Activated naive CD8-positive, alpha-beta T cell treated with anti-CD3 and anti-CD28 coated beads, Interleukin-2, amount 50 U/mL, for 24 hours (primary cell): ENCODE results near the gene ANKRD6.

Experiments
- ATAC-seq: fragments of 150-1000 bp; cut with Tn5 transposase; one replicate; pipeline ENCODE4 v1.10.0; 2021
- DNase-seq: peaks from one replicate; pipeline ENCODE4 v3.0.0; 2021
- H3K27ac Mint-ChIP-seq: one replicate; pipeline ENCODE4 v1.8.0; 2021; ENCODE audit warnings: mild to moderate bottlenecking, mixed read lengths
- H3K27me3 Mint-ChIP-seq: one replicate; pipeline ENCODE4 v1.8.0; 2021; ENCODE audit warnings: mixed read lengths
- H3K36me3 Mint-ChIP-seq: one replicate; pipeline ENCODE4 v1.8.0; 2021; ENCODE audit warnings: low read depth, mixed read lengths
- H3K4me1 Mint-ChIP-seq: one replicate; pipeline ENCODE4 v1.8.0; 2021; ENCODE audit warnings: mixed read lengths
- H3K4me3 Mint-ChIP-seq: one replicate; pipeline ENCODE4 v1.8.0; 2021; ENCODE audit warnings: mild to moderate bottlenecking, moderate library complexity, mixed read lengths
- H3K9me3 Mint-ChIP-seq: one replicate; pipeline ENCODE4 v1.8.0; 2021; ENCODE audit warnings: mixed read lengths

The ANKRD6 gene

GRCh38 chr6:89409461-89410035 is 23.4 kb upstream of the ANKRD6 start:
- H3K4me3 Mint-ChIP-seq, result no peak overlapping the region
- no peak for DNase-seq

DNA sequence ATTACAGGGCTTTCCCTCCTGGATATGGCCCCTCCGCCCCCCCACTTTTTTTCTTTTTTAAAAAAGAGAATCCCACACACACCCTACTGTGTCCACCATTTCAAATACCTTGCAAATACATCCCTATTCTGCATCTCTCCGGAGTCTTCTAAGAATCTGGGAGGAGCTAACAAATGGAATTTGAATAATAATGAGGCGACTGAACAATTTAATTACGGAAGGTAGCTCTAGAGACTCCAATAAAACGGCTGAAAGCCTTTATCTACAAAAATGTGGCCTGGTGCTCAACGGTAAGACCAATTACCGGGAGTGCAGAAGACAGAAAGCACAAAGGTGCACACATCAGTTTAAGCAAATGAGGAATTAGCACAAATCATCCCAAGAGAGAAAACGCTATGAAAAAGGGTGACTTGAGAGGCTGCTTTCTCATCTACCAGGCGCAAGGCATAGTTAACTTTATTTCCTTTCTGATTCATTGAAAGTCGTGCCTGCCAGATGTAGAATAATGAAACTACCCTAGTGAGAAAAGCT is 22.7 kb upstream of the ANKRD6 start:
- H3K4me1 Mint-ChIP-seq, result peaks cover 23% of the 10 kb centered on the region
- H3K4me3 Mint-ChIP-seq, result peak overlapping the region; percentile 80
- H3K9me3 Mint-ChIP-seq, result no peaks in the 10 kb centered on the region
- H3K36me3 Mint-ChIP-seq, result no peaks in the 10 kb centered on the region
- no peak overlapping the region for H3K27ac Mint-ChIP-seq
- DNase-seq, result no peak
- no peak for ATAC-seq
- peaks cover 4% of the 10 kb centered on the region for H3K27me3 Mint-ChIP-seq

More at GRCh38 chr6:89409461-89410035, 23.4 kb upstream of the ANKRD6 start:
- Mint-ChIP-seq H3K4me1 (peaks cover 23% of the 10 kb centered on the region), H3K36me3 (no peaks in the 10 kb centered on the region), H3K27me3 (peaks cover 4% of the 10 kb centered on the region), H3K27ac (no peak overlapping the region), H3K9me3 (no peaks in the 10 kb centered on the region)
- no peak for ATAC-seq

GRCh38 chr6:89410788-89411144 is 22.2 kb upstream of the ANKRD6 start:
- DNase-seq (no peak), ATAC-seq (no peak)

GRCh38 chr6:89411145-89412070 is 21.5 kb upstream of the ANKRD6 start:
- Mint-ChIP-seq H3K36me3 (no peaks in the 10 kb centered on the region), H3K4me3 (peak overlapping the region; percentile 80), H3K27me3 (peaks cover 7% of the 10 kb centered on the region), H3K27ac (peak overlapping the region; percentile 31), H3K4me1 (peaks cover 23% of the 10 kb centered on the region), H3K9me3 (no peaks in the 10 kb centered on the region)
- DNase-seq (peak; percentile 39), ATAC-seq (peak; percentile 58)

More at GRCh38 chr6:89410788-89411144, 22.2 kb upstream of the ANKRD6 start:
- Mint-ChIP-seq H3K4me1 (peaks cover 23% of the 10 kb centered on the region), H3K27me3 (peaks cover 4% of the 10 kb centered on the region), H3K9me3 (no peaks in the 10 kb centered on the region), H3K4me3 (peak overlapping the region; percentile 80), H3K27ac (peak overlapping the region; percentile 56), H3K36me3 (no peaks in the 10 kb centered on the region)

DNA sequence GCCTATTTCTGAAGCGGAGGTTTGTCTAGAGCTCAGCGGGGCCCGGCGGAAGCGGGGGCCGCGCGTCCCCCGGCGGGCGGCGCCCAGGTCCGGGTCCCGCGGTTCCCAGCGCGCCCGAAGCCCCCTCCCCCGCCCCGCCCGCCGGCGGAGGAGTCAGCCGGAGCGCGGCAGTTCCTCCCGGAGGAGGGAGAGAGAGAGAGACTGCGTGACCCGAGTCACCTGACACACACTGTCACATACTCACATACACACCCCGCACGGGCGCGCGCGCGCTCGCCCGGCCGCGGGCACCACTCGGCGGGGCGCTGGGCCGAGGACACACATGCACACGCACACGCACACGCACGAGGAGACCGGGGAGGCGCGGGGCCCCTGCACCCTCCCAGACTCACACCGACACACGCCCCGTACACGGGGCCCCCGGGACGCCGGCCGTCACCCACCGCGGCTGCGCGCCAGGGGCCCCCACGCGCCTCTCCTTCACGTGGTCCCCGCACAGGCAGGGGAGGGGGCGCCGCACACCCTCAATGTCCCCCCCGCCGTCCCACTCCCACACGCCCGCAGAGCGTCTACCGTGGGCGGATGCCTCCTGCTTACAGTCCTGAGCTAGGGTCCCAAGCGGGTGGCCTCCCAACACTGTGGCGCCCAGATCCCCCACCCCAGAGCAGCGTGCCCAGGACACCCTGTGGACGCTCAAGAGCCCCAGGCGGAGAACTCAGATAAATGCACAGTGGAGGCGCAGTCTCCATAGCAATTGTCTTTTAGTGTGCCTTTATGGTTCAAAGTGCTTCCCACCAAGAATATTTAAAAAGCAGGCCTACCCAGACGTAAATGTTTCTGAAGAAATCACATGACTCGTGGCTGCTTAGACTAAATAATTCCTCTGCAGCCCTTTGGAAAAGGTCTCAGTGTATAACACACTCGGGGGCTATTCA is 20.6 kb upstream of the ANKRD6 start, which contains the start of gene RRAGD:
RRAGD (minus strand) TSS at position 203 of the 935 bp plus-strand sequence. CDS start 280 bp downstream, outside the sequence.
- Mint-ChIP-seq H3K27ac (peak within 1 kb of the TSS; percentile 82), H3K27me3 (peaks cover 7% of the 10 kb centered on the region), H3K4me1 (peaks cover 23% of the 10 kb centered on the region), H3K36me3 (no peaks in the 10 kb centered on the region), H3K9me3 (no peaks in the 10 kb centered on the region), H3K4me3 (peak within 1 kb of the TSS; percentile 85)
- ATAC-seq, result peak; percentile 90
- peak; percentile 65 for DNase-seq

DNA sequence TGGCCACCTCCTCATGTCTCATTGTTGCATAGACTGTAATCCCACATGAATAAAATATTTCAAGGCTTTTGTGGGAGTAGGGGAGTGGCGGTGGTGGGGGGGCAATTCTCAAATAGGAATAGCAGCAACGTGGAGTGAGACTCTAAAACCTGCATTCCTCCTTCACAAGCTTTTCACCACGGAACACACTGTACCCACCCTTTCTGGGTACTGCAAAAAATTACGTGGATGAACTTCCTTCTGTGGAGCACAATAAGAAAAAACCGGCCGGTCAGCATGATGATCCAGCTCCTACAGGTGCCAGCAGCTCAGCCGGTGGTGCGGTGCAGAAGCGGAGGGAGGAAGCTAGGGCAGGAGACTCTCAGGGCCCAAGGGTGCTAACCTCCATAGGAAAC is 19.9 kb upstream of the ANKRD6 start:
- no peak for DNase-seq
- peak overlapping the region; percentile 82 for H3K27ac Mint-ChIP-seq
- peaks cover 7% of the 10 kb centered on the region for H3K27me3 Mint-ChIP-seq
- no peaks in the 10 kb centered on the region for H3K36me3 Mint-ChIP-seq
- no peaks in the 10 kb centered on the region for H3K9me3 Mint-ChIP-seq
- H3K4me3 Mint-ChIP-seq, result peak overlapping the region; percentile 85
- ATAC-seq, result no peak
- H3K4me1 Mint-ChIP-seq, result peaks cover 23% of the 10 kb centered on the region

DNA sequence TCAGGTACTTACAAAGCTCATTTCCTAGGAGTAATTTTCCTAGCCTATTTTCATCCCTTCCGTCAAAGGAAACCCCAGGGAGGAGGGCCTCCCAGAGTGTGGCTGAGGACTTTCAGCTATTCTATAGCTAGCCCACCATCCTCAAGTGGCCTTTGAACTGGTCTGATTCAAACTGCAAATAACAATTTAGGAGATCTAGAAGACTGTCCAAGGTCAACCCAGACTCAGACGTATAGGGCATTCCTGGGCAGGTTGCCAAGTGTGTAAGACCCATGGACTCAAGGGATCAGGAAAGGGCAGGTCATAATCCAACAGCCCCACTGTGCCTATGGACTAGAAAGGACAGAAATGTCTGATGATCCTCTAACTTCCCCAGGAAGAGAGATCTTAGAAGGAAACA is 18.7 kb upstream of the ANKRD6 start:
- DNase-seq, result no peak
- Mint-ChIP-seq H3K9me3 (no peaks in the 10 kb centered on the region), H3K4me3 (no peak overlapping the region), H3K27ac (no peak overlapping the region), H3K36me3 (no peaks in the 10 kb centered on the region), H3K4me1 (peaks cover 23% of the 10 kb centered on the region), H3K27me3 (peaks cover 7% of the 10 kb centered on the region)
- ATAC-seq, result no peak

DNA sequence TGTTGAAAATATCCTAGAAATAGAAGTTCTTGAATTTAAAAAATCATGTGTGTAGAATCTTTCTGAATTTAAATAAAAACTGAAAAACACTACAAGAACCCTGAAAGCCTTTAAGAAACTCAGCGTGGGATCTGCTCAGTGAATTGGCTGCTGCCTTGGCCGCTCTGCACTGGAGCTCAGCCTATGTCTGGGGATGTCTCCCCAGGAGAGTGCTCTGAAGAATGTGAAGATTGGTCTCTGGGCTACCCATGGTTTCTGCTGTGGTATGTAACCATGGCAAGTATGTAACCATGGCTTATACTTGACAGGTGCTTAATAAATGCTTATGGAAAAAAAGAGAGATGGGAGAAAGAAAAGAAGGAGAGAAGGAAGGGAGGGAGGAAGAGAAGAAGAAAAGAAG is 17.8 kb upstream of the ANKRD6 start:
- no peak for ATAC-seq
- Mint-ChIP-seq H3K27ac (no peak overlapping the region), H3K4me3 (no peak overlapping the region), H3K9me3 (no peaks in the 10 kb centered on the region), H3K4me1 (peaks cover 20% of the 10 kb centered on the region), H3K27me3 (peaks cover 9% of the 10 kb centered on the region), H3K36me3 (no peaks in the 10 kb centered on the region)
- no peak for DNase-seq

GRCh38 chr6:89416796-89417195 is 16.2 kb upstream of the ANKRD6 start:
- H3K4me1 Mint-ChIP-seq, result peaks cover 12% of the 10 kb centered on the region
- no peaks in the 10 kb centered on the region for H3K9me3 Mint-ChIP-seq
- ATAC-seq, result no peak
- H3K27me3 Mint-ChIP-seq, result peaks cover 9% of the 10 kb centered on the region
- no peak overlapping the region for H3K27ac Mint-ChIP-seq
- DNase-seq, result no peak
- no peaks in the 10 kb centered on the region for H3K36me3 Mint-ChIP-seq
- H3K4me3 Mint-ChIP-seq, result no peak overlapping the region

- Mint-ChIP-seq H3K9me3 (no peaks in the 10 kb centered on the region), H3K27me3 (peaks cover 15% of the 10 kb centered on the region), H3K4me3 (no peak overlapping the region), H3K27ac (no peak overlapping the region), H3K4me1 (peaks cover 16% of the 10 kb centered on the region), H3K36me3 (no peaks in the 10 kb centered on the region)
- ATAC-seq, result no peak
- DNase-seq, result no peak
Measured at GRCh38 chr6:89430201-89430962, 2.6 kb upstream of the ANKRD6 start.

- H3K9me3 Mint-ChIP-seq, result no peaks in the 10 kb centered on the region
- peaks cover 20% of the 10 kb centered on the region for H3K4me1 Mint-ChIP-seq
- H3K36me3 Mint-ChIP-seq, result no peaks in the 10 kb centered on the region
- H3K27ac Mint-ChIP-seq, result peak overlapping the region; percentile 71
- DNase-seq (peak; percentile 16), ATAC-seq (no peak)
- peaks cover 12% of the 10 kb centered on the region for H3K27me3 Mint-ChIP-seq
- H3K4me3 Mint-ChIP-seq, result peak overlapping the region; percentile 78
Measured at GRCh38 chr6:89433252-89434149, 549 bp downstream of the ANKRD6 start.

- no peaks in the 10 kb centered on the region for H3K9me3 Mint-ChIP-seq
Measured at GRCh38 chr6:89434150-89434499, 1.2 kb downstream of the ANKRD6 start.

GRCh38 chr6:89434954-89435353 is 2.0 kb downstream of the ANKRD6 start:
- Mint-ChIP-seq H3K36me3 (no peaks in the 10 kb centered on the region), H3K27ac (no peak overlapping the region), H3K27me3 (peaks cover 12% of the 10 kb centered on the region), H3K4me3 (no peak overlapping the region), H3K9me3 (no peaks in the 10 kb centered on the region), H3K4me1 (peaks cover 20% of the 10 kb centered on the region)
- DNase-seq, result no peak
- no peak for ATAC-seq

More at GRCh38 chr6:89434150-89434499, 1.2 kb downstream of the ANKRD6 start:
- Mint-ChIP-seq H3K36me3 (no peaks in the 10 kb centered on the region), H3K4me1 (peaks cover 20% of the 10 kb centered on the region), H3K27me3 (peaks cover 12% of the 10 kb centered on the region), H3K27ac (peak overlapping the region; percentile 71), H3K4me3 (peak overlapping the region; percentile 78)
- ATAC-seq, result no peak
- no peak for DNase-seq
